Stimulated activated CD4-positive, alpha-beta T cell treated with anti-CD3 and anti-CD28 coated beads, Interleukin-1b, Interleukin-23, amount 100 ng/mL, for 48 hours (primary cell): ENCODE data around the gene MIEF1.
A peak's percentile ranks its signal among the peaks of the same experiment; 100 is the strongest.

ENCODE experiments used
- DNase-seq: peaks from one replicate; pipeline ENCODE4 v3.0.0-alpha.2; 2020

MIEF1 gene

DNA sequence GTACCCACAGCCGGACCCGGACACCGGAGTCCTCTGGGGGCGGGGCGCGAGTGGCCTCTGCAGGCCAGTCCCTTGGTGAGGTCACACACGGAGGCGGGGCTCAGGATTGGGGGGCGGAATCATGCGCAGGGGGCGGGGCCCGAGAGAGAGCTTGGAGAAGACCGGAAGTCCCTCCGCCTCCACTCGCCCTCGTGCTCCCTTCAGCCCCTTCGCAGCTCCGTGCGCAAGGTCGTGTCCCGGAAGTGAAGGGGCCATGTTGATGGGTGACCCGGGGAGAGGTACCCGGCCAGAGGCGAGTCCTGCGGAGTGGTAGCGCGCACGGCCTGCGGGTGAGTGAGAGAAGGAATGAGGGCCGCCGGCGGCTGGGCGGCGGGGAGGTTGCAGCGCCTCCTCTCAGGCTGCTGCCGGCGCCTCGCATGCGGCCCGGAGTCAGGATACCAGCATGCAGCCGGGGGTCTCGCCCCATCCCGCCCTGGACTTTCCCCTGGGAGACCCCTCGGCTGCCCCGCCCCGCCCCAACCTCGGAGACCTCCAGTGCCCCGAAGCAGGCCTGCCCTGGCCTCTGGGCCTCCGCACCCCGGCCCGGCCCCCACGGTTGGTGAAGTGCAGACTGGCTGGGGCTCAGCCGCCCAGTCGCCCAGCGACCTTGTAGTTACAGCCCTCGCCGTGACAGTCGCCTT lies at the start of gene MIEF1:
Gene MIEF1 (plus strand): TSS at position 182 of the 680 bp plus-strand sequence. CDS start 9,005 bp downstream, outside the sequence.
- peak; percentile 95 for DNase-seq

DNA sequence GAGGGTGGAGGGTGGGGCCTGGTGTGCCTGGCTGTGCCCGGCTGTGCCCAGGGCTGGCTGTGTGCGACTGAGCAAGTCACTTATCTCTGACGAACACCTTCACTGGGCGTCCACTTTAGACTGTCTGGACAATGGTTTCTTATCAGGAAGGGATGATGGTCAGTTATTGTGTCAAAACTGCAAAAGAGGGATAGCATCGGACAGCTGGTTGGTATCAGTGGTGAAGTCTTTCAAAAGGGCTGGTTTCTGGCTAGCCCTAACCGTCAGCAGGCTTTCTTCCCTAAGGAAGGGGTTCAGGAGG lies 49.4 kb upstream of the MIEF1 start:
- DNase-seq: no peak

DNA sequence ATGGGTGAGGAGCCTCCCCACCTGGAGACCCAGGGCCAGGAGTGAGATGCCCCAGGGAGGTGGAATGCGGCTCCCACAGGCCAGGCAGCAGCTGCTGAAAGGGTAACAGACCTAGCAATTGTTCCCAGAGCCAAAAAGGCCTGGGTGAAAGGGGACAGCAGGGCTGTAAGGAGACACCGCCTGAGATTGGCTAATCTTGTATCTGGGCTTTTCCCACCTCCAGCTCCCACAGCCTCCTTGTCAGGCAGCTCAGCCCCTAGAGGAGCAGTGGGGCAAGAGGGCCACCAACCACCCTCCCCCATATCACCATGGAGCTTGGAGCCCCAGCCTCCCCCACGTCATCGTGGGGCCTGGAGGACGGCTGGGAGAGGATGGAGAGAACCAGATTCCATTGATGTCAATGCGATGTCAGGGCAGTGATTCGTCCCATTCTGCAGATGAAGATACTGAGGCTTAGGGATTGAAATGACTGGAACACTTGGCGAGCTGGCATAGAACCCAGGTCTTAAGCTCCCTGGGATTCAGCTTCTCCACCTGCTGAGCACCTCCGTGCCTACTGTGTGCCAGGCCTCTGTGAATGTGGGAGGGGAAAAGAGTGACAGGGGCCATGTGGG lies 48.2 kb upstream of the MIEF1 start:
- no peak for DNase-seq

DNA sequence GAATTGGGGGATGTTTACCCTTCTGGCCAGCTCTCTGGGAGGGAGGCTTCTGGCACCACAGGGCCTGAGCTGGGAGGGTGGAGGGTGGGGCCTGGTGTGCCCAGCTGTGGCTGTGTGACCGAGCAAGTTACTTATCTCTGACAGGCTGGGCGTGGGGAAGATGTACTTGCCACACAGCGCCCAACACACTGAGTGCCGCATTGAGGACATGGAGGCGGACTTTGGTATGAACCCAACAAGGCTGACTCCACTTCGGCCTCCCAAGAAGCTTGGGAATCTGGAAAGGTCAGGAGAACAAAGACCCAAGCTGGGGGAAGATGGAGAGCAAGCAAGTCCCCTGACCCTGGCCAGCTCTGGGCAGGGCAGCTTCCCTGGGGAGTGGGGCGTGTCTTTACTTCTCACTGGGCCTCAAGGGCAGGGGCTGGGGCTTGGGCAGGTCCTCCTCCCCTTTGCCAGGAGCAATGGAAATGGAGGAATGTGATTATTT lies 47.7 kb upstream of the MIEF1 start:
- no peak for DNase-seq

DNA sequence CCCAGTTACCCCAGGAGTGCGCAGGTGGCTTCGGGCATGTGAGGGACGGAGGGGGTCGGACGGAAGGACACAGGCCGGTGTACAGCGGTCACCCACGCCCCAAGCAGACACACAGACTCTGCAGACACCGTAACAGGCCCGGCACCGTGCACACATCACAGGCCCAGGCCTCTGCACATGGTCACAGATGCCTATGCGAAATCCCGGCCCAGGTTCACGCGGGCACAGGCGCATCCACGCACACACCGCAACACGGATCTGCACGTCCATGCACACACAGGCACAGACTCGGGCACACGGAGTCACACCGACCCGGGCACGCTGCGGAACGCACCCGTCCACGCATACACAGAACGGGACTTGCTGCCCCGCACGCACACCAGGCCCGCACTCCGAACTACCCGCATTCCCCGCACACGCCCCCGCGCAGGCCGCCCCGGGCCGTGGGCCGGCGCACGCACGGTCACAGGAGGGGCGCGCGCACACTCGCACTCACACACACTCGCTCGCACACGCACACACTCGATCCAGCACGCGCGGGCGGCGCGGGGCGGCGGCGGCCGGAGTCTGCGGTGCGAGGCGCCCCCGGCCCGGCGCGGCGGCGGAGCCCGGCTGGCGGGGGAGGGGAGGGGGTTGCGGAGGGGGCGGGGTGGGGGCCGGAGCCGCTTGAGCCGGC lies 45.4 kb upstream of the MIEF1 start, which contains the start of gene MGAT3:
Gene MGAT3 (plus strand): TSS at position 491 of the 676 bp plus-strand sequence. CDS start 30,336 bp downstream, outside the sequence.
- no peak for DNase-seq

DNA sequence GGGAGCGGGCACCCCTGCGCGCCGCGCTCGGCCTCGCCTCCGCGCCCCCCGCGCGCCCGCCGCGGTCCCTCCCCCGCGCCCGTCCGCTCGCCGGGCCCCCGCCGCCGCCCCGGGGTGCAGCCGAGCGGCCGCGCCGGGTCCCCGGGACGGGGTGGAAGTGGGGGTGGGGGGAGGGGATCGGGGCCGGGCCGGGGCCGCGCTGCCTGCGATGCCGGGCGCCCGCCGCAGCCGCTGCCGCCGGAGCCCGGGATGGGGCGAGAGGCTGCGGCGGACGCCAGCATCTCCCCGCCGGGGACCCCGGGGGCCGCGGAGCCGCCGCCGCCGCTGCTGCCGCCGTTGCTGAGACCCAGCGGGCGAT lies 44.9 kb upstream of the MIEF1 start:
- no peak for DNase-seq

DNA sequence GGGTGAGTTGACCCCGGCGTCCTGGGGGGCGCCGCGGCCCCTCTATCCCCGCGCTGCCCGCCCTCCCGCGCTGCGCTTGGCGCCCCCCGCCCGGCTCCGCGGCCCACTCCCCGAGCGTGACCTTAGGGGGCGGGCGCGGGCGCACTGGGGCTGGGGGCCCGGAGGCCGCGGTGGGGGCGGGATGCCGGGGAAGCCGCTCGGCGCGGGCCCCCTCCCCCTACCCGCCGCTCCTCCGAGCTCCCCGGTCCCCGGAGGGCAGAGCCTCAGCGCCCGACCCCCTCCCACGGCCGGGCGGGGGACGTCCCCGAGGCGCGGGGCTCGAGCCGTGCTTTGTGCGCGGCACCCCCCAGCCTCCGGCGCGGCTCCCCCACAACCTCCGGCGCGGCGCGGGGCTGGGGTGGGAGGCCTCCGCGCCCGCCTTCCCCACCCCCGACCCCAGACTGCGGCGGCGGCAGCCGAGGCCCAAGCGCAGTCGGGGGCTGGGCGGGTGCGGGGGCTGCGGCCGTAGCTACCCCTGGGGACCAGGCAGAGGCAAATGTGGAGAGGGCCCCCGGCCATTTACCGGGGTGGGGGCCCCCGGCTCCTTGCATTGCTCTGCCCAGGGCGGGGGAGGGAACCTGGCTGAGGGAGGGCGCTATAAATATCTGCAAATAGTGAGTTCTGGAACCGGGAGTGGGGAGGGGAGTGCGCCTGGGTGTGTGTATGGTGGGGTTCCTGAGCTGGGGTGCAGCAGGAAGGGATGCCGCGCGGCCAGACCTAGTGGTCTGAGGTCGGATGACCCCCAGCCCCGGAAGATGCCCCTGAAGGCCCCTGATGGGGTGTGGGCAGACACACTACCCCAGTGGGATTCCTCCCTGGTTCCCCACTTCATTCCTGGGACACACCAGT lies 44.3 kb upstream of the MIEF1 start:
- no peak for DNase-seq

DNA sequence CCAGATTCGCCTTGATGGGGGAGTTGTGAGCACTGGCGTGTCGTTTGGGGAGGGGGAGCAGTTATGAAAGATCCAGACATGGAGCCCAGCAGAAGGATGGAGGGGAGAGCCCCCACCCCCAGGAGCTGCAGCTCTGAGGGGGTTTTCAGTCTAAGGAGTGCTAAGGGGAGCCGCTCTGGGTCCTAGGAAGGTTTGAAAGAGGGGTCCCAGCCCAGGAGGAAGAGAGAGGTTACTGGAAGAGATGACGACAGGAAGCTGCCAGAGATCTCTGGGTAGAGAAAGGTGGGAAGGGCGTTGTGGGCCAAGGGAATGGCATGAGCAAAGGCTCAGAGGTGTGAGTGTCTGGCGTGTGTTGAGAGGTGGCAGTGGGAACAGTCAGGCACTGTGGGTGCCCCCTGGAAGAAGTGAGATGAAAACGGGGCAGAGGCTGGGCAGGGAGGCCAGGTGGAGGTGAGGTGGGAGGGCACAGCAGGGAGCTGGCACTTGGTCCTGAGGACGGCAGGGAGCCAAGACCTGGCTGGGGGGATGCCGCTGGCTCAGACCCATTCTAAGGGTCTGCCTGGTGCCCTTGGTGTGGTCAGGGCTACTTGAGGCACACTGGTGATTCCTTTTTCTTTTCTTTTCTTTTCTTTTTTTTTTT lies 43.5 kb upstream of the MIEF1 start:
- DNase-seq: no peak

DNA sequence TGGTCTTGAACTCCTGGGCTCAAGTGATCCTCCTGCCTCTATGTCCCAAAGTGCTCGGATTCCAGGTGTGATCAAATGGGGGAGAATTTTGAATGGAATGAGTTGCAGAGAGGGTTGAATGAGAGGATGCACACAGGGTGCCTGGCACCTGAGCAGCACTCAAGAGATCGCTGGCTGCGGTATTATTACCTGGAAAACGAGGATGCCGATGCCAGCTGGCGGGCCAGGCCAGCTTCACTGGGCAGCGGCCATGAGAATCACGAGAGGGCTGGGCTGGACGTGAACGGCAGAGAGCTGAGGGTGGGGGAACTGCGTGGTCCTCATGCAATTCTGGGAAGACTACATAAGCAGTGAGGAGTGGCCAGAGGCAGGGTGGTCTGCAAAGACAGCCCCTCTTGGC lies 42.4 kb upstream of the MIEF1 start:
- no peak for DNase-seq

DNA sequence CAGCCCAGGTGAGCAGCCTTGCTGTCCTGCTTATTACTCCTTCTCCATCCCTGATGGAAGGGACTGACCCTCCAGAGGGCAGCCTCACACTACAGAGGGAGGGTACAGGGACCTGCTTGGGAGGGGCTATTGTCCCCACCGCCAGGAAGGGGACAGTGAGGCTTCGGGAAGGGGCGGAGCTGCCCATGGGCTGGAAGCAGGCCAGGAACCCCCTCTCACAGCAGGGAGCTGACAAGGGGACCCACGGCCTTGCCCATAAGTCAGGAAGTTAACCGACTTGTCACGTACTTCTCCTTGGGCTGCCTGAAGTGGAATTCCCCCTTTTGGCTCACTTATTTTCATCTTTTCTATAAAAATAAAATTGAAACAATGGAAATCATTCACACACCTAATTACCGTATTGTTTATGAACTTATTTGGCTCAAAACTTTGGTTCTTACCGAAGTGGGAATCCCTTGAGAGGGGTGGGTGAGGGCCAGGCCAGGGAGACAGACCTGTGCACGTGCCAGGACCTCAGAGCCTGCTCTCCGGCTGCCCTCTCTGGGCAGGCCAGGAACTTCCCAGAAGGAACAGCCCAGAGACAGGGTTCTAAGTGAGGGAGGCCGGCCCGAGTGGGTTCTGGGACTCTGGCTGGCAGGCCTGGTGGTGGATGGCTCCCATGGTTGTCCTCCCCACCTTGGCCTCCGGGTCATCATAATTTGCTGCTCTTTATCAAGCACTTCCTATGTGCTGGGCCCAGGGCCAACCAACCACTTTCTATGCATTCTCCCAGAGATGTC lies 39.5 kb upstream of the MIEF1 start:
- DNase-seq: no peak

DNA sequence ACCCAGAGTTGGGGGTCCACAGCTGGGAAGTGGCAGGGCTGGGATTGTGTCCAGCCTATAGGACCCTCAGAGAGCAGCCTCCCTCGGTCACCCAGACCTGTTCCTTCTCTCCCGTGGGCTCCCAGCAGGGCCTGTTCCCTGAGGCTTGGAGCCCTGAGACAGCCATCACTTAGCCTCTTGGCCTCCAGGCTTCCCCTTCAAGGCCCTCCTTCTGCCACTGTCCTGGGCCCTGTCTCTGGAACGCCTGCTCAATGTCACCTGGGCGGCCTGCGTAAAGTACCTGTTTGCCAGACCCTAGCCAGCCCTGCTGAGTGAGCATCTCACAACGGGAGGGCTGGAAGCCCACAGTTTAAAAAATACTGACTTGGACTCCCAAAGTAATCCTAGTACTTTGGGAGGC lies 38.8 kb upstream of the MIEF1 start:
- DNase-seq: no peak

DNA sequence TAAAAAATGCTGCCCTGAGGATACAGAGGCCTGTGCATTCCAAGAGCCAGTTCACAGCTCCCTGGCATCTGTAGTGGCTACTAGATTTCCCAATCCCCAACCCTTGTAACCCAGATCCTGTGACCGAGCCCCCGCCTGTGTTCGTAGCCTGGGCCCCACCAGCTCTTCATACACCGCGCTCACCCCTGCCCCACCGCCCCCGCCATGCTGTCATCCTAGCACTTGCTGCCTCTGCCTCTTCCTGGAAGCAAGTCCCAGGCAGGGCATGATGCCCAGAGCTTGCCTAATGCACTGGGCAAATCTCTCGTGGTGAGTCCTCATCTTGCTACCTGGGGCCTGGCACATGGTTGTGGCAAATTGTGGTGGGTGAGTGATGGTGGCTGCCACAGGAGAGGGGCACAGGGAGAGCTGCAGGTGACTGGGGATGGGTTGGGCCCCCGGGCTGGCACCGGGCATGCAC lies 38.1 kb upstream of the MIEF1 start:
- DNase-seq: no peak

DNA sequence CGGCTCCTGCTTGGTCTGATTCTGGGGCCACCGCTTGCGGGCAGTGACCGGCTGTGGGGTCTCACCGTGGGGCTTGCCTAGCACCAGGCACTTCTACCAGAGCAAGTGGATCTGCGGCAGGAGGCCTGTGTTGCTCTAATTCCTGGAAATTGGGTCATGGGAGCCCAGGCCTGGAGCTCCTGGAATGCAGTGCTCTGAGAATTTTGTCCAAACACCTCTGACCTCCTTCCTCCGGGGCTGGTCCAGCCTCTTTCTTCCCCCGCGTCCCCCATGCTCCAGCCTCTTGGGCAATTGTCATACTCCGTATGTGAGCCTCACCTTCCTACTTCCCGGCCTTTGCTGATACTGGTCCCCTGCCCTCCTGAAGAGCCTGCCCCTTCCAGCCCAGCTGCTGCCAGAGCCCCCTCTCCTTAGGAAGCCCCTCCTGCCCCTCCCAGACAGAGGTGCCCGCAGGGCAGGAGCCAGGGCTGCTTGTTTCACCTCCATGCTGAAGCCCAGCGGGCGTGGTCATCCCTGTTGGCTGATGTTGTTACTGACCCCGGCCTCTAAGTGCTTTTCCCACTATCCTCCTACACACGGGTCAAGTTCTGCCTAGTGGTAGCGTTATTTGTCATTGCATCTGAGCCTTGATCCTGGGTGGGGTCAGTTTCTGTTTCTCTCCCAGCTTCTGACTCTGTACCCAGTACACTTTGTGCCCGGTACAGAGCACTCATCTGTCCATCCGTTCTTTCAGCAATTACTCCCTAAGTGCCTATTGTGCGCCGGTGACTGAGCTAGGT lies 35.7 kb upstream of the MIEF1 start:
- DNase-seq: no peak

DNA sequence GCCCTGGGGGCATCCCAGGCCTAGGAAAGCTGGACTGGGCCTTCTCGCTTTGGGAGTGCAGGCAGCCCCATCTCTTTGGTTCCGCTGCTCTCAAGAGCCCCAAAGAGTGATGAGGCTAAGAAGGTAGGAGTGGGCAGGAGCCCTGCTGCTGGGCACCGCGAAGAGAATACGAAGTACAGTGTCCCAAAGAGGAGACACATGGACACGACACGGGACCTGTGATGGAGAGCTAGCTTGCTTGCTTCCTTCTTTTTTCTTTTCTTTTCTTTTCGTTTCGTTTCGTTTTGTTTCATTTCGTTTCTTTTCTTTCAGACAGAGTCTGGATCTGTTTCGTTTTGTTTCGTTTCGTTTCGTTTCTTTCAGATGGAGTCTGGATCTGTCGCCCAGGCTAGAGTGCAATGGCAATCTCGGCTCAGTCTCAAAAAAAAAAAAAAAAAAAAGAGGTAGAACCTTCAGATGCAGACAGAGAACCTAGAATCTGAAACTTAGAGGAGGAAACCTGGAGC lies 34.6 kb upstream of the MIEF1 start:
- DNase-seq: no peak

DNA sequence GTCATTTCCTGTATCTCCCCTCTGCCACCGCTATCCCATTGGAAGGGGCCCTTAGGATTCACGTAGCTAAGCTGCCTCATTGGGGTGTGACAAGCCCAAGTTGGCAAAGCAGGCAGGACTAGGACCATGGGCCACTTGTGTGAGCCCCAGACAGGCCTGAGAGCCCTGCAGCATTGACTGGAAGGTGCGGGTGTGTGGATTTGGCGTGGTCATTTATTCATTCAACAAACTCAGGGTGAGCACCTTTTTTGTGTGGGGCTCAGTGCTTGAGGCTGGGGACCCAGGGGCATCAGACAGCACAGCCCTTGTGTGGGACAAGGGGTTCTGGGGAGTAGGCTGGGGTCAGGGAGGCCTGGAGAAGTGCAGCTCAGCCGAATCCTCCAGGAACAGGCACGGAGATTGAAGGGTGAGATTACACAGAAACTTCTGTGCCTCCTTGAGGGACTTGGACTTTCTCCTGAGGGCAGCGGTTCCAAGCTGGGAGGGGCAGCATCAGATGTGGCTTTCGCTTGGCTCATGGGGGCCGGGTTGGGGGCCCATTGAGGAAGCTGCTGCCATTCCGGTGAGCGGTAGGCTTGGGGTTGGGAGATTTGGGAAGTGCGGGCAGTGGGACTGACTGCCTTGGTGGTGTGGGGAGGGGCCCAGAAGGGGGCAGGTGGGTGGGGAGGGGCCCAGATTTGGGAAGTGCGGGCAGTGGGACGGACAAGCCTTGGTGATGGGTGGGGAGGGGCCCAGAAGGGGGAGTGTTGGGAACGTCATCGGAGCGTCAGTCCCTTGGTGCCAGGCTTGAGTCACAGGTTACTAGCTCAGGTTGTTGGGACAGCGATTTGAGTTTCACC lies 33.4 kb upstream of the MIEF1 start:
- DNase-seq: no peak

DNA sequence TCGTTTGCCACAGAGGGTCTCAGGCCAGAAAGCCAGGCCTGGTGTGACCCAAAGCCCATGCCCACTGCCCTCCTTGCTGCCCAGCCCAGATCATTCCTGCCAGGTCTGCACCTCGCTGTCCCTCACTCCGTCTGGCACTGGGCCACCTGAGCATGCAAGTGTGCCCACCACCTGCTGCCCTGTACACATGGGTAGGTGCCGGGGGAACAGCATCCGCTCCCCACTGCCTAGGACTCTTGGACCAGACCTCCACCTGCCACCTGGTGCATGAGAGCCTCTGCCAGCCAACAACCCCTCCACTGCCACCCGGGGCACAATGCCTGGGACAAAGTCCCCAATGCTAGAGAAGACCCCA lies 32.8 kb upstream of the MIEF1 start:
- no peak for DNase-seq

DNA sequence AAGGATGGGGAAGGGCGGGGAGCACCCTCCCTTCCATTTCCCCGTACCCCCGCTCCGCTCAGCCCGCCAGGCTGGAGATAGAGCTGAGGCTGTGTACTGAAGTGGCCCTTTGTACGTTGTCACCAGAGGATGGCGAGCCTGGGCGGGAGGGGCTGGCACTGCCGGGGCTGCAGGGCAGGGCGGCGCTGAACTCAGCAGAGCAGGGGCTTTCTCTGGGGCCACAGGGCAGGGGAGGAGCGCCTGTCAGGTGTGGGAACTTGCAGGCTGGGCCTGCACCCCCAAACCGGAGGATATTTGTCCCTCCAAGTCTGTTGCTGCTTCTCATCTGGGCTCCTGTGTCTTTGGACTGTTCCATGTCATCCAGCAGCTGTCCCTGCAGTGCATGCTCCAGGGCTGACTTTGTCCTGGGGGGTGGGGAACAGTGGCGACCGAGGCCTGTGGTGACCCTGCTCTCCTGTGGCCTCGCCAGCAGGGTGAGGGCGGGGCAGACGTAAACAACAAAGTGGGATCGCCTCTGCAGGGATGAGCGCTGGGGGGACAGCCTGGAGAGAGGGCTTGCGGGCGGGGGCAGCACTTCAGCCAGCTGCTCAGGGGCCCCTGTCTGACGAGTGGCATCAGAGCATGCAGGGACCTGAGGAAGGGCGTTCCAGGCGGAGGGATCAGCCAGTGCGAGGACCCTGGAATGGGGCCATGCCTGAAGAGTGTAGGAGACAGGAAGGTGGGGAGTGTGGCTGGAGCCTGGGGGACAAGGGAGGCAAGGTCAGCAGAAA lies 32.2 kb upstream of the MIEF1 start:
- DNase-seq: no peak

DNA sequence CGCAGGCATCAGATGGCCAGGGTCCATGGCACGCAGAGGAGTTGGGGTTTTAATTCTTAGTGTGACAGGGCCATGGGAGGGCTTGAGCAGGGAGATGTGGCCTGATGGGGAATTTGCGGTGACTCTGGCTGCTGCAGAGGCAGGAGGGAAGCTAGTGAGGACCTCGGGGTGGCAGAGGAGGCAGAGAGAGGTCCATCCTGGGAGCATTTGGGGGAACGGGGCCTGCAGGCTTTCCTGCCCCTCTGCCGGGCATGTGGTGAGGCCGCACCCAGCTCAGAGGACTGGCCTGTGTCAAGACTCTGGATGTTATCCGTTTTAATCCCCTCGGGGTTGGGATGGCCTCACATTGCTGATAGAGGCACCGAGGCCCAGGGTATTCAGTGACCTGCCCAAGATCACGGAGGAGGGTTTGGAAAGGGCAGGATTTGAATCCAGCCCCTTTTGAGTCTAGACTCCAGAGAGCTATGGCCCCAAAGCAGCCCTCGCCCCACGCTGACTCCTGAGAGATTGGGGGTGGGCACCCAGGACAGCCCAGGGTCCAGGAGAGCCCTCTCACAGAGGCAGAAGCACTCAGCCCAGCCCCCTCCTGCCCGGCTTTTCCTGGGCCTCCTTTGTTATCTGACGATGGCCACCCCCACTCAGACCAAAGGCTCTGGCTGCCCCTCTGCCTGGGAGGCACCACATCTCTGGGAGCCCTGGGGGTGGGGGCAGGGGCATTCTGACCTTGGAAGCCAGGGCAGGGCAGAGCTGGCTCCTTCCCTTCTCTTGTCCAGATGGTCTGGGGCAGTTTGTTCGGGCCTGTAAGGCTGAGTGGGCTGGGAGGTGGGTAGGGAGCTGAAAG lies 31.4 kb upstream of the MIEF1 start:
- no peak for DNase-seq
